Myocyte (in vitro differentiated cells): ENCODE results near the gene SORD. TPM values are rescaled to one million over a fixed set of nuclear protein-coding genes. Genes with fewer than 3 reads are reported as not detected.
"Not testable (repeated sequence)": the region's sequence is repeated elsewhere in the genome, so short reads cannot be mapped to it uniquely, and the experiment has no call there.

ENCODE experiments used
- DNase-seq: peaks from one replicate; pipeline ENCODE4 v3.0.0-alpha.2; 2012; ENCODE audit warnings: low read depth
- total RNA-seq: library from RNA; depleted of rRNA; stranded (reverse); fragments of >200 nt; gene quantifications from 2 replicates; pipeline ENCODE4 v1.2.3, GENCODE V29; 2014

Gene SORD
- total RNA-seq, 1 donor from 2014 or later = 11.2 TPM

DNA sequence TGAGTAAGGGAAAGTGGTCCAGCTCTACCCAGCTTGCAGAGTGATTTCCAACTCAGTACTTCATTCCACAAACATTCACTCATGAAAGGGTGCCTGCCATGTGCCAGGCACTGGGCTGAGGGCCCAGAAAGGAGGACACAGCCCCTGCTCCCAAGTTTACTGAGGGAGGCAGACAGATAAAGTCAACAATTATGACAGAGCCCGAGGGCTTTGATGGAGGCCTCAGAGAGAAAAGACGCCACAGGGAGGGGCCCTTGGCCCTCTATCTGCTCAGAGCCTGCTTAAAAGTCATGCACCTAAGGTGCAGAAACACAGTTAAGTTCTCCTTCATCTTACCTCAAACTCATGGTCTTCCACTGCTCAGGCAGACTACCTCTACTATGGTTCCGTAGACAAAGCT is 1.7 kb downstream of the SORD start:
- DNase-seq = not testable (repeated sequence)

- DNase-seq = not testable (repeated sequence)
Measured at GRCh38 chr15:45025627-45026026, 2.6 kb downstream of the SORD start.

GRCh38 chr15:45026651-45027190 is 3.7 kb downstream of the SORD start:
- no peak for DNase-seq

GRCh38 chr15:45027220-45027619 is 4.2 kb downstream of the SORD start:
- no peak for DNase-seq

DNA sequence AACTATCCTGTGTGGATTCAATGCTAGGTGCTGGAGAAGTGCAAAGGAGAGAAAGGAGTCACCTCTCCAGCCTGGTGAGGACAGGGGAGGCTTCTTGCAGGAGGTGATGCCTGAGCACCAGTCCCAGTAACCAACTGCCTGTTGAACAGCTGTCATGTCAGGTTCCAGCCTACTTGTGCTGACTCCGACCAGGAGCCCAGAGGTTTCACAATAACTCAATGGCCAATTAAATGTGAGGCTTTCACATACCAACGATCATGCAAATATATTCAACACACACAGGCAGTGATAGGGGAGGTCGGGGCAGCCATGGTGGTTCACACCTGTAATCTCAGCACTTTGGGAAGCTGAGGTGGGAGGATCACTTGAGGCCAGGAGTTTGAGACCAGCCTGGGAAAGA is 7.7 kb downstream of the SORD start:
- no peak for DNase-seq

DNA sequence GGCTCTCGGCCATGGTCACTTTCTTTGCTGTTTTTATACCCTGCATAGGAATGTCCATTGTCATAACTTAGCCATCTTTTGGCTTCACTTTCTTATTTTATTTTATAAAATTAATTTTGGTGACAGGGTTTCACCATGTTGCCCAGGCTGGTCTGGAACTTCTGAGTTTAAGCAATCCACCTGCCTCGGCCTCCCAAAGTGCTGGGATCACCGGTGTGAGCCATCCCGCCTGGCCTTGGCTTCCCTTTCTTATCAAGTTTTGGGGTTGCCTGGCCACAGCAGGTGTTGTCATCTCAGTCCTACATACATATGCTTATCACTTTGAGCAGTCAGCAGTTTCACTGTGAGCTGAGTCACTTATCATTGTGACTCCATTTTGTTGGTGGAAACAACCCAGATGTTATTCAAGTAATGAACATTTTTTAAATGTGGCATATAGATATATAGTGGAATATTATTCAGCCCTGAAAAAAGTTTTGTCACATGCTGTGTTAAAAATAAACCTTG is 8.6 kb downstream of the SORD start:
- DNase-seq = not testable (repeated sequence)

GRCh38 chr15:45032501-45032900 is 9.5 kb downstream of the SORD start:
- DNase-seq = not testable (repeated sequence)

DNA sequence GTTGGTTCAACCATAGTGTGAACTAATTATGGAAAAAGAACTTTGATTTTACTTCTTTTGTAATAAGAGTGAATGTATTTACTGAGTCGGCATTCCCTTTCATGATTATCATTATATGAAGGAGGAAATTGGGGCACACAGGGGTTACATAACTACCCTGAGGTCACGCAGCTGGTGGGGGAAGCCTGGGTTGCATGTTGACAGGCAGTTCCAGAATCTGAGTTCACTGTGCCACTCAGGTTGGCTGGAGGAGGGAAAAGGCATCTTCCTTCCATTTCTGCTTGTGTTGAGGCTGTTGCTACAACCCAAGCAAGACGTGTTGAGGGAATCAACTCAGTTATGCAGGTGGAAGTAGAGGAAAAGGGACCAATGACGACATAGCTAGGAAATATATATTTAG is 11.1 kb downstream of the SORD start:
- DNase-seq = not testable (repeated sequence)

- DNase-seq = not testable (repeated sequence)
Measured at GRCh38 chr15:45034600-45035375, 11.8 kb downstream of the SORD start.

GRCh38 chr15:45036812-45037781 is 14.1 kb downstream of the SORD start:
- peak; percentile 87 for DNase-seq

DNA sequence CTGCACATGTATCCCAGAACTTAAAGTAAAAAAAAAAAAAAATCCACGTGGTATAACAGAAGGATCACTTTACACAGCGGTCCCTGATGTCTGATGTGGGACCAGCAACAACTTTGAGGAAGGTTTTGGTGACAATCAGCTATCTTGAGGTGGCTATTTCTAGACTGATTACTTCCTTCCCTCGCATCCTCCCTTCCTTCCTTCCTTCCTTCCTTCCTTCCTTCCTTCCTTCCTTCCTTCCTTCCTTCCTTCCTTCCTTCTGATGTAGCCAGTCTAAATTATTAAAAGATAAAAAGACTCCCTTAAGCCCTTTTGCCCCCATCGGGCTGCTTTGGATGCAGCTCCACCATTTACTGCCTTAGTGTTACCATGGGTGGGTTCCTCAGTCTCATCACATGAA is 14.9 kb downstream of the SORD start:
- no peak for DNase-seq

GRCh38 chr15:45040396-45040795 is 17.4 kb downstream of the SORD start:
- not testable (repeated sequence) for DNase-seq

DNA sequence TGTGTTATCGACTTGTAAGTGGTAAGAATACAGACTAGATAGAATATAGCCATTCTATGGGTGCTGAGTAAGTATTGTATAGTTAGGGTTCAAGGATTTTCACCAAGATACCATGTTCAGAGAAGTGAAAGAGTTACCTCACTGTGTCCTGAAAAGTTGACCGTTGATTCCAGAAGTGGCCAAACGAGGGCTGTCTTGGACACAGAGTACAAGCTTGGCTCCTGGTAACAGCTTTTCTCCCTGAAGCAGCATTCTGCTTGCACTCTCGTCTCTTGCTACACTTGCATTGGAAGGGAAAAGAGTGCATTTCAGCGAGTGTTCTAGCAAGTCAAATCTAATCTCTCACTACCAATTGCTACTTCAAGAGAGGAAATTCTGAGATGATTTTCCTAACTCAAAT is 18.5 kb downstream of the SORD start:
- not testable (repeated sequence) for DNase-seq

DNA sequence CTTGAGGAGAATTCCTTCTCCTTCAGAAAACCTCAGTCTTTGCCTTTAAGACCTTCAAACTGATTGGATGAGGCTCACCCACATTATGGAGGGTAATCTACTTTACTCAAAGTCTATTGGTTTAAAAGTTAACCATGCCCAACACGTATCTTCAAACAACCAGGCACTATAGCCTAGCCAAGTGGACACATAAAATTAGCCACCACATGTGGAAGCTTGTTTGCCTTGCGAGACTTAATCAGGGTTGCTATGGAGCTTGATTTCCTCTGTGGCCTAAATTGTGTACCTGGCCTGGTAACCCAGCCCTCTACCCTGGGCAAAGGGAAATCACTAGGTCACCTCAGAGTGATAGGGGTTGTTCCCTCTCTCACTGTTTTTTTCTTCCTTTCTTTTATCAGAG is 19.9 kb downstream of the SORD start:
- not testable (repeated sequence) for DNase-seq

- DNase-seq = not testable (repeated sequence)
Measured at GRCh38 chr15:45044270-45044669, 21.3 kb downstream of the SORD start.

DNA sequence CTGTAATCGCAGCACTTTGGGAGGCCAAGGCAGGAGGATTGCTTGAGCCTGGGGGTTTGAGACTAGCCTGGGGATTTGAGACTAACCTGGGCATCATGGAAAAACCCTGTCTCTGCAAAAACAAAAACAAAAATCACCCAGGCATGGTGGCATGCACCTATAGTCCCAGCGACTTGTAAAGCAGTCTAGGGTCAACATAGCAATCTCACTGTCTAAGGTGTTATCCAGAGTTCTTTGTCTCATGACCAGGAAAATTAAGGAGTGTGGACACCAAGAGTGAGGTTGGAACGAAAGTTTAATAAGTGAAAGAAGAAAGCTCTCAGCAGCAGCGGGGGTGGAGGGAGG is 25.4 kb downstream of the SORD start:
- not testable (repeated sequence) for DNase-seq

GRCh38 chr15:45048794-45049631 is 26.0 kb downstream of the SORD start:
- no peak for DNase-seq

GRCh38 chr15:45050587-45050986 is 27.6 kb downstream of the SORD start:
- DNase-seq = no peak

DNA sequence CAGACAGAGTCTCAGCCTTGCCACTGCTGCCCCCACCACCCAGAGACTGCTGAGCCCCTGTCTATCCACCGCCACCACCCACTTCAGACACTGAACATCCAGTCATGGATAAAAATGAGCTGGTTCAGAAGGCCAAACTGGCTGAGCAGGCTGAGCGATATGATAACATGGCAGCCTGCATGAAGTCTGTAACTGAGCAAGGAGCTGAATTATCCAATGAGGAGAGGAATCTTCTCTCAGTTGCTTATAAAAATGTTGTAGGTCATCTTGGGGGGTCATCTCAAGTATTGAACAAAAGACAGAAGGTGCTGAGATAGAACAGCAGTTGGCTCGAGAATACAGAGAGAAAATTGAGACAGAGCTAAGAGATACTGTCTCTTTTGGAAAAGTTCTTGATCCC is 29.7 kb downstream of the SORD start:
- DNase-seq = not testable (repeated sequence)
